Ishikawa (cell line): ENCODE results near the gene EVI5.

Experiments used
- CEBPB ChIP-seq: IDR thresholded peaks from 2 replicates; pipeline ENCODE4 v1.6.1; 2012
- CREB1 ChIP-seq: IDR thresholded peaks from 2 replicates; pipeline ENCODE4 v1.6.1; 2012; ENCODE audit warnings: low read depth
- EGR1 ChIP-seq: IDR thresholded peaks from 2 replicates; pipeline ENCODE4 v1.6.1; 2012
- EP300 ChIP-seq: IDR thresholded peaks from 2 replicates; pipeline ENCODE4 v1.6.1; 2012; ENCODE audit warnings: borderline replicate concordance
- FOXM1 ChIP-seq: IDR thresholded peaks from 2 replicates; pipeline ENCODE4 v1.6.1; 2012; ENCODE audit warnings: low read depth, borderline replicate concordance
- NFIC ChIP-seq: IDR thresholded peaks from 2 replicates; pipeline ENCODE4 v1.6.1; 2012
- RAD21 ChIP-seq: IDR thresholded peaks from 2 replicates; pipeline ENCODE4 v1.6.1; 2012; ENCODE audit warnings: low read depth
- TAF1 ChIP-seq: IDR thresholded peaks from 2 replicates; pipeline ENCODE4 v1.6.1; 2012; ENCODE audit warnings: low read depth, mild to moderate bottlenecking
- TCF12 ChIP-seq: IDR thresholded peaks from 2 replicates; pipeline ENCODE4 v1.6.1; 2012; ENCODE audit warnings: low read depth
- TEAD4 ChIP-seq: IDR thresholded peaks from 2 replicates; pipeline ENCODE4 v1.6.1; 2012
- USF1 ChIP-seq: IDR thresholded peaks from 2 replicates; pipeline ENCODE4 v1.6.1; 2012
- YY1 ChIP-seq: IDR thresholded peaks from 2 replicates; pipeline ENCODE4 v1.6.1; 2012; ENCODE audit warnings: low read depth
- ZBTB7A ChIP-seq: IDR thresholded peaks from 2 replicates; pipeline ENCODE4 v1.6.1; 2012; ENCODE audit warnings: low read depth
- TF ChIP-seq, protein P1 (sequence below): IDR thresholded peaks from 2 replicates; pipeline ENCODE4 v1.6.1; 2012
- TF ChIP-seq, protein P2 (sequence below): IDR thresholded peaks from 2 replicates; pipeline ENCODE4 v1.6.1; 2012; ENCODE audit warnings: low read depth, mild to moderate bottlenecking

EVI5 gene

GRCh38 chr1:92481599-92481925 lies 303.3 kb downstream of the EVI5 start:
- TF ChIP-seq USF1 (no peak), YY1 (no peak), CREB1 (no peak), FOXM1 (no peak), EP300 (no peak), TCF12 (no peak), CEBPB (no peak), ZBTB7A (no peak), NFIC (no peak)

DNA sequence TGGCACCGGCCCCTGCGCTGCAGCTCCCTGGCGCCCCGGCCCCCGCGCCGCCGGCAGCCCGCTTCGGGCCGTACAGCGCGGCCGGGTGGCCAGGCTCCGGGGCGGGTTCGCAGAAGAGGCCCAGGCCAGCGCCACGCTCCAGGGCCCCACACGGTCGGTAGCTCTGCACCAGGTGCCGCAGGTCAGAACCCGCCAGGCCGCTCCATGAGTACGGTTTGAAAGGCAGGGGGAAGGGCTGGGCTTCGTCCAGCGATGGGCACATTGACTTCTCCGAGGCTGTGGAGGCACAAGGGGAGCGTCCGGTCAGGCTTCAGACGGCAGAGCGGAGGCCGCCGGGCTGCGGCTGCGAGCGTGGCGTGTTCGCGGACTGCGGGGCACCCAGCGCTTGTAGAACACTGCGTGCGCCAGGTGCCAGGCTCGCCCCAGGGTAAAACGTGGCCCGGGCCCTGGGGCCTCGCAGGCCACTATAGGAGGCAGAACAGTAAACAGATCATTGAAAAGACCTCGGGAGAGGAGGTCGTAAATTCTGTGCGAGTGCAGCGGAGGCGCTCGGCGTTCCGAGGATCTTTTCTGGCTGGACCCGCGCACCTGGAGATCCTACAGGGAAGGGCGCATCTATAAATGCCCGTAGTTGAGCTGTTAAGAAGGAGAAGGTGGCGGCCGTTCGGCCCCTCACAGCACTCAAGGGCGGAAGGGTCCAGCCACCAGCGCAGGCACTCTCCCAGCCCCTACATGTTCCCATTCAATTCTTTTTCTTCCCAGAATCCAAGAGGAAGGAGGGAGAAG lies 303.9 kb downstream of the EVI5 start:
- TF ChIP-seq, protein P1, sequence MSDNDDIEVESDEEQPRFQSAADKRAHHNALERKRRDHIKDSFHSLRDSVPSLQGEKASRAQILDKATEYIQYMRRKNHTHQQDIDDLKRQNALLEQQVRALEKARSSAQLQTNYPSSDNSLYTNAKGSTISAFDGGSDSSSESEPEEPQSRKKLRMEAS, result no peak
- TF ChIP-seq YY1, result no peak
- TF ChIP-seq TAF1, result no peak
- TF ChIP-seq TEAD4, result no peak
- TF ChIP-seq CEBPB, result no peak
- TF ChIP-seq ZBTB7A, result no peak
- TF ChIP-seq NFIC, result no peak
- TF ChIP-seq FOXM1, result no peak
- no peak for TF ChIP-seq TCF12

DNA sequence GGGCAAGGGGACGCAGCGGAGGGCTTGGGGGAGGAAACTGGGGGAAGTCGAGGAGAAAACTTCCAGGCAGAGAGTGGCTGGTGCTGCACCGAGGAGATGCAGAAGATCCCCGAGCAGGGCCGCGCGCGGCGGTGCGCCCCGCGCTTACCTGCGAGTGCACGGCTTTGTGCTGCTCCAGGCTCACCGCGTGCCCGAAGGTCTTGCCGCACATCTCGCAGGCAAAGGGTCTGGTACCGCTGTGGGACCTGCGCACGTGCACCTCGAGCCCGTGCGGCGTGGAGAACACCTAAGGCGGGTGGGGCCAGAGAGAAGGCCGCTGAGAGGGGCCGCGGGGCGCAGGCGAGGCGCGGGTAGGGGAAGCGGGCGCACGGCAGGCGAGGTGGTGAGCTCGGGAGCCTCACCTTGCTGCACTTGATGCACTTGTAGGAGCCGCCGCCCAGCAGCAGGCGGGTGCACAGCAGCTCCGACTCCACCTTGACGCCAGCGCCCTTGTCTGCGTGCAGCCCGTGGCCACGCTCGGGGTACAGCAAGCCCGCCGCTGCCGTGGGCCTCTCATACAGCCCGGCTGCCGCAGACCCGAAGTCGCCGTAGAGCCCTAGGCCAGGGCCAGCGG lies 304.6 kb downstream of the EVI5 start:
- TF ChIP-seq USF1 (no peak), CREB1 (no peak), TEAD4 (no peak), EP300 (no peak)

DNA sequence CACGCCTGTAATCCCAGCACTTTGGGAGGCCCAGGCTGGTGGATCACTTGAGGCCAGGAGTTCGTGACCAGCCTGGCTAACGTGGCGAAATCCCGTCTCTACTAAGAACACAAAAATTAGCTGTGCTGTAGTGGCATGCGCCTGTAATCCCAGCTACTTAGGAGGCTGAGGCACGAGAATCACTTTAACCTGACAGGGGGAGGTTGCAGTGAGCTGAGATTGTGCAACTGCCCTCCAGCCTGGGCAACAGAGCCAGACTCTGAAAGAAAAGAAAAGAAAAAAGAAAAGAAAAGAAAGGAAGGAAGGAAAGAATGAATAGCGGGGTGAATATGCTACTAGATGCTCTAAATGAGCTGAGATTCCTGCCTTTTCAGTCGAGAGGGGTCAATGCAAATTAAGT lies 305.3 kb downstream of the EVI5 start:
- TF ChIP-seq CREB1 (no peak), CEBPB (no peak), EGR1 (no peak), USF1 (no peak), TAF1 (no peak), TCF12 (no peak), EP300 (no peak), RAD21 (no peak), TEAD4 (no peak), FOXM1 (no peak)
- TF ChIP-seq, protein P1, result no peak
- TF ChIP-seq, protein P2, sequence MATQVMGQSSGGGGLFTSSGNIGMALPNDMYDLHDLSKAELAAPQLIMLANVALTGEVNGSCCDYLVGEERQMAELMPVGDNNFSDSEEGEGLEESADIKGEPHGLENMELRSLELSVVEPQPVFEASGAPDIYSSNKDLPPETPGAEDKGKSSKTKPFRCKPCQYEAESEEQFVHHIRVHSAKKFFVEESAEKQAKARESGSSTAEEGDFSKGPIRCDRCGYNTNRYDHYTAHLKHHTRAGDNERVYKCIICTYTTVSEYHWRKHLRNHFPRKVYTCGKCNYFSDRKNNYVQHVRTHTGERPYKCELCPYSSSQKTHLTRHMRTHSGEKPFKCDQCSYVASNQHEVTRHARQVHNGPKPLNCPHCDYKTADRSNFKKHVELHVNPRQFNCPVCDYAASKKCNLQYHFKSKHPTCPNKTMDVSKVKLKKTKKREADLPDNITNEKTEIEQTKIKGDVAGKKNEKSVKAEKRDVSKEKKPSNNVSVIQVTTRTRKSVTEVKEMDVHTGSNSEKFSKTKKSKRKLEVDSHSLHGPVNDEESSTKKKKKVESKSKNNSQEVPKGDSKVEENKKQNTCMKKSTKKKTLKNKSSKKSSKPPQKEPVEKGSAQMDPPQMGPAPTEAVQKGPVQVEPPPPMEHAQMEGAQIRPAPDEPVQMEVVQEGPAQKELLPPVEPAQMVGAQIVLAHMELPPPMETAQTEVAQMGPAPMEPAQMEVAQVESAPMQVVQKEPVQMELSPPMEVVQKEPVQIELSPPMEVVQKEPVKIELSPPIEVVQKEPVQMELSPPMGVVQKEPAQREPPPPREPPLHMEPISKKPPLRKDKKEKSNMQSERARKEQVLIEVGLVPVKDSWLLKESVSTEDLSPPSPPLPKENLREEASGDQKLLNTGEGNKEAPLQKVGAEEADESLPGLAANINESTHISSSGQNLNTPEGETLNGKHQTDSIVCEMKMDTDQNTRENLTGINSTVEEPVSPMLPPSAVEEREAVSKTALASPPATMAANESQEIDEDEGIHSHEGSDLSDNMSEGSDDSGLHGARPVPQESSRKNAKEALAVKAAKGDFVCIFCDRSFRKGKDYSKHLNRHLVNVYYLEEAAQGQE, result no peak

GRCh38 chr1:92478393-92478792 lies 306.5 kb downstream of the EVI5 start:
- TF ChIP-seq TCF12, result no peak
- TF ChIP-seq, protein P1, result no peak
- TF ChIP-seq USF1, result no peak
- no peak for TF ChIP-seq FOXM1
- no peak for TF ChIP-seq ZBTB7A
- TF ChIP-seq EP300, result no peak
- no peak for TF ChIP-seq CREB1
- no peak for TF ChIP-seq CEBPB
- TF ChIP-seq, protein P2, result no peak
- no peak for TF ChIP-seq TEAD4
- no peak for TF ChIP-seq EGR1
- no peak for TF ChIP-seq TAF1
- no peak for TF ChIP-seq YY1
